ENCODE results near the gene NEDD4. TPM values are rescaled to one million over a fixed set of nuclear protein-coding genes. Genes with fewer than 3 reads are reported as not detected.
"Not testable (repeated sequence)": the region's sequence is repeated elsewhere in the genome, so short reads cannot be mapped to it uniquely, and the experiment has no call there.

NEDD4 gene
- total RNA-seq, 4 donors from 2014 or later, result 3.6 to 15.0 (median 14.4) TPM

DNA sequence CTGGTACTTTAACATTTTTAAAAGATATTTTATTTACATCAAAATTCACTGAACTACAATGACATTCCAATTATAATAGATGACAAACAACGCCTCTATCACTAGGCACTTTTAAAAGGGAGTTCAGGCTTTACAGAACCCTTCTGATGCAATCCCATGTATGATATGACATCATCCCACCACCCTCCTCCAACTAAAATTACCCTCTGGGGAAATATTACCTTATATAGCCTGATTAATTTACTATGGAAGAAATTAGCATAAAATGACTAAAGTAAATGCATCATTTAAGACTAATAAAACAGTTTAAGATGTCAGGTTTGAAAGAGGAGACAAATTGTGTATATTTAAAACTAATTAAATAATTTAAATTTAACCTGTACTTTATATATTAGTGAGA lies 10.4 kb upstream of the NEDD4 start:
- in situ Hi-C loops (cut with MboI; ENCODE audit: low pct_ligation_motif_present in 1 of 4, low pct_unique_long_range_greater_than_20kb in 1 of 4, low sequenced_read_pairs in 3 of 4); H3K4me1 ChIP-seq; H3K27ac ChIP-seq; H3K27me3 ChIP-seq; DNase-seq; intact Hi-C loops (cut with DNase I; ENCODE audit: low total_unique reads); H3K4me3 ChIP-seq; H3K9me3 ChIP-seq; H3K36me3 ChIP-seq: not testable (repeated sequence)
- 89% methylated on average over 1 of the region's 1 CpG; no CpG with 5 or more reads in 1 of the 2 donors for WGBS, 2 donors (ENCODE audit: low coverage in 1 of 2)

DNA sequence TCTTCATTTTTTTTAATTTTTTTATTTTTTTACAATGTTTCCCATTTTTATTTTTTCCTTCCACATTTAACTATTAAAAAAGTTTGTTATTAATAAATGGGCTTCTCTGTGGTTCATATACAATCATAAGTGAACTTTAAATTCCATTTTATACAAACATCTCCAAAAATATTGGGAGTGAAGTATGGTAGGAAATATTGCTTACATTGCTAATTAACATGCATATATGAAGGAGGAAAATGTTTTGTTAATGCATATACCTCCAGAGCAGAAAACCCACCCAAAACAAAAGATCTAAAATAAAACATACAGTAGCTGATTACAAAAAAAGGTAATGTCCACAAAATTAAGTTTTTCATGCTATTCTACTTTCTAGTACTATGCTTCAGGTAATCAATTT lies 9.9 kb upstream of the NEDD4 start:
- H3K36me3 ChIP-seq; DNase-seq; H3K27ac ChIP-seq; H3K27me3 ChIP-seq; H3K9me3 ChIP-seq; in situ Hi-C loops (cut with MboI; ENCODE audit: low pct_ligation_motif_present in 1 of 4, low pct_unique_long_range_greater_than_20kb in 1 of 4, low sequenced_read_pairs in 3 of 4); intact Hi-C loops (cut with DNase I; ENCODE audit: low total_unique reads); H3K4me1 ChIP-seq; H3K4me3 ChIP-seq: not testable (repeated sequence)

DNA sequence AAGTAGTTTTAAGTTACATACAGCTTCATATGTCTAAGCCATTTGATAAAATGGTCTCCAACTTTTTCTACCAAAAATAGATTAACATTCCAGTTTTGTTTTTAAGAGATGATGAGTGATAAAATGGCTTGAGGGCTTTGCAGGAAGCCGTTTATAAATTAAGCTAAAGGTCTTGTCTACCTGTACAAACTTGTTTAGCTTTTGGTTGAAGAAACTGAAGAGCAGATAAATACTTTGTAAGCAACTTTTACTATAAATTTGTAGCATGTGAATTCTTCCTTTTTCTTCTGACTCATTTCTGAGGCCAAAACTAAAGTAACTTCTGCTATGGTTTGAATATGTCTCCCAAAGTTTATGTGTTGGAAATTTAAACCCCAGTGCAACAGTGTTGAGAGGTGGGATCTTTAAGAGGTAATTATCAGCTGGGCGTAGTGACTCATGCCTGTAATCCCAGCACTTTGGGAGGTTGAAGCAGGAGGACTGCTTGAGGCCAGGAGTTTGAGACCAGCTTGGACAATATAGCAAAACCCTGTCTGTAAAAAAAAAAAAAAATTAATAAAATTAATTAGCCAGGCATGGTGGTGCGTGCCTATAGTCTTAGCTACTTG lies 8.2 kb upstream of the NEDD4 start:
- intact Hi-C loops (cut with DNase I; ENCODE audit: low total_unique reads), result no loop called here
- no peak for DNase-seq
- Histone ChIP-seq H3K36me3 (no peaks in the 10 kb centered on the region), H3K4me1 (no peaks in the 10 kb centered on the region), H3K9me3 (no peaks in the 10 kb centered on the region), H3K27me3 (no peaks in the 10 kb centered on the region), H3K4me3 (no peak overlapping the region), H3K27ac (no peak overlapping the region)
- TF ChIP-seq EP300 (IDR thresholded peaks at IDR 0.05; ENCODE audit: low read depth) (no peak), POLR2A (IDR thresholded peaks at IDR 0.05) (no peak), POLR2AphosphoS5 (IDR thresholded peaks at IDR 0.05) (no peak)
- TF ChIP-seq, protein P1, sequence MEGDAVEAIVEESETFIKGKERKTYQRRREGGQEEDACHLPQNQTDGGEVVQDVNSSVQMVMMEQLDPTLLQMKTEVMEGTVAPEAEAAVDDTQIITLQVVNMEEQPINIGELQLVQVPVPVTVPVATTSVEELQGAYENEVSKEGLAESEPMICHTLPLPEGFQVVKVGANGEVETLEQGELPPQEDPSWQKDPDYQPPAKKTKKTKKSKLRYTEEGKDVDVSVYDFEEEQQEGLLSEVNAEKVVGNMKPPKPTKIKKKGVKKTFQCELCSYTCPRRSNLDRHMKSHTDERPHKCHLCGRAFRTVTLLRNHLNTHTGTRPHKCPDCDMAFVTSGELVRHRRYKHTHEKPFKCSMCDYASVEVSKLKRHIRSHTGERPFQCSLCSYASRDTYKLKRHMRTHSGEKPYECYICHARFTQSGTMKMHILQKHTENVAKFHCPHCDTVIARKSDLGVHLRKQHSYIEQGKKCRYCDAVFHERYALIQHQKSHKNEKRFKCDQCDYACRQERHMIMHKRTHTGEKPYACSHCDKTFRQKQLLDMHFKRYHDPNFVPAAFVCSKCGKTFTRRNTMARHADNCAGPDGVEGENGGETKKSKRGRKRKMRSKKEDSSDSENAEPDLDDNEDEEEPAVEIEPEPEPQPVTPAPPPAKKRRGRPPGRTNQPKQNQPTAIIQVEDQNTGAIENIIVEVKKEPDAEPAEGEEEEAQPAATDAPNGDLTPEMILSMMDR (IDR thresholded peaks at IDR 0.05), result no peak
- WGBS, 2 donors (ENCODE audit: low coverage in 1 of 2), result 82 to 87% methylated on average over 3 of the region's 3 CpGs
- in situ Hi-C loops (cut with MboI; ENCODE audit: low pct_ligation_motif_present in 1 of 4, low pct_unique_long_range_greater_than_20kb in 1 of 4, low sequenced_read_pairs in 3 of 4), result no loop called here

DNA sequence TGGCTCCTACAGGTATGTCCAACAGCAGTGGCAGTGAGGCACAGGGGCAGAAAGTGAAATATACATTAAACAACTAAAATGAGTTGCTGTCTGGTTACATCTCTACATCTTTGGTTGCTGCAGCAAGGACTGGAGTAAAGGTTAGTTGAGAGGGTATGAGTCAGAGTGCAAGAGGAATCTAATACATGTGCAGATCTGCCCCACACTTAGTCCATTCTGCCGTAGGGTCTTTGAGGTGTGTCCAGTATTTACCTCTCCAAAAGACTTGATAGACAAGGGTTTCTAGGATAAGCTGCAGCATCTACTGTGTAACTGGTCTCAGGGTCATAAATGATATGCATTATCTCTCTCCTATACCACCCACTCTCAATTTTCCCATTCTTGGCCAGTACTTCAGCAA lies 6.2 kb upstream of the NEDD4 start:
- peaks cover 0 to 1% (median under 1%) of the 10 kb centered on the region in 4 donors for H3K4me1 ChIP-seq
- WGBS, 2 donors (ENCODE audit: low coverage in 1 of 2), result 73 to 84% methylated on average over 1 of the region's 1 CpG
- in situ Hi-C loops (cut with MboI; ENCODE audit: low pct_ligation_motif_present in 1 of 4, low pct_unique_long_range_greater_than_20kb in 1 of 4, low sequenced_read_pairs in 3 of 4), result no loop called here
- intact Hi-C loops (cut with DNase I; ENCODE audit: low total_unique reads), result no loop called here
- H3K9me3 ChIP-seq, result no peaks in the 10 kb centered on the region
- TF ChIP-seq POLR2A (IDR thresholded peaks at IDR 0.05), result no peak
- no peak for TF ChIP-seq POLR2AphosphoS5 (IDR thresholded peaks at IDR 0.05)
- TF ChIP-seq, protein P1 (IDR thresholded peaks at IDR 0.05), result no peak
- no peak for TF ChIP-seq EP300 (IDR thresholded peaks at IDR 0.05; ENCODE audit: low read depth)
- H3K27me3 ChIP-seq, result no peaks in the 10 kb centered on the region
- no peak for DNase-seq
- H3K36me3 ChIP-seq, result no peaks in the 10 kb centered on the region
- no peak overlapping the region for H3K27ac ChIP-seq
- H3K4me3 ChIP-seq, result no peak overlapping the region

DNA sequence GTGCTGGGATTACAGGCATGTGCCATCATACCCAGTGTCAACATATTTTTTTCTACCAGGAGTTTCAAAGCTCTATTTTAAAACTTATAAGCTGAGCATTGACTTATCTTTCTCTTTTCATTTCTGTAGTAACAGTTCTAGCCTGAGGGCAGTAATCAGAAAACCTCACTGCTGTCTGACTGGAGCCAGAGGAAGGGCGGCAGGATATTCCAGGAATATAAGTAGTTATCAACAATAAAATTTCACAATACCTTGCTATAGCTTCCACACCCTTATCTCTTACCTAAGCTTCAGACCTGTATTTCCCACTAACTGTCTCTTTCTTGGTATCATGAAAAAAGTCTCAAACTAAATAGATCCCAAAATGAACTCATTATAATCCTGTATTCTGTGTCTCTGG lies 5.1 kb upstream of the NEDD4 start:
- no peaks in the 10 kb centered on the region for H3K36me3 ChIP-seq
- H3K9me3 ChIP-seq, result no peaks in the 10 kb centered on the region
- H3K4me3 ChIP-seq, result no peak overlapping the region
- H3K27ac ChIP-seq, result no peak overlapping the region
- TF ChIP-seq, protein P1 (IDR thresholded peaks at IDR 0.05), result no peak
- TF ChIP-seq POLR2AphosphoS5 (IDR thresholded peaks at IDR 0.05), result no peak
- no peak for TF ChIP-seq POLR2A (IDR thresholded peaks at IDR 0.05)
- TF ChIP-seq EP300 (IDR thresholded peaks at IDR 0.05; ENCODE audit: low read depth), result no peak
- DNase-seq, result no peak
- peaks cover 0 to 8% (median 3%) of the 10 kb centered on the region in 4 donors for H3K4me1 ChIP-seq
- intact Hi-C loops (cut with DNase I; ENCODE audit: low total_unique reads) (no loop called here), in situ Hi-C loops (cut with MboI; ENCODE audit: low pct_ligation_motif_present in 1 of 4, low pct_unique_long_range_greater_than_20kb in 1 of 4, low sequenced_read_pairs in 3 of 4) (no loop called here)
- WGBS, 2 donors (ENCODE audit: low coverage in 1 of 2), result 60 to 70% methylated on average over 1 of the region's 1 CpG
- H3K27me3 ChIP-seq, result no peaks in the 10 kb centered on the region
